SHP77 (cell line): ENCODE data around the gene NET1.
A peak's percentile ranks its signal among the peaks of the same experiment; 100 is the strongest.

Source experiments
- DNase-seq, 2 experiments: peaks; one replicate each; lab custom pipeline; 2025; lab: John Stamatoyannopoulos, UW

NET1 gene

GRCh38 chr10:5482016-5482415 lies 69.7 kb downstream of the NET1 start:
- no peak for DNase-seq

- DNase-seq: no peak
Measured at GRCh38 chr10:5484205-5484604, 71.8 kb downstream of the NET1 start.

DNA sequence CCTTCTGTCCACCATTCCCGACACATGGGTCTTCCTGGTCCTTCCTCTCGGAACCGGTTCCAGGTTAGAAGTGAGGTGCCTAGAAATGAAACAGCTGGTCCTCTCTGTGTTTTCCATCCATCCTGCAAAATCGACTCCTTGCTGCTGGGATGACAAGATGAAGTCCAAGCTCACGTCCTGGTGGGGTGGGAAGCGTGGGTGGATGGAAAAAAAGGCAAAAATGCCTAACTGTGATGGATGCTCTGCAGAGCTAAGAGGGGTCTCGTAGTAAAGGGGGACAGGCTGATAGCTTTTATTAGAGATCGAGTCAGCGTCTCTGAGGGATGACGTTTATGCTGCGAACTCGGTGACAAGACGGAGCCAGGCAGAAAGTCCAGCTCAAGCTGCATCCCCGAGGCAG lies 72.9 kb downstream of the NET1 start:
- no peak for DNase-seq

DNA sequence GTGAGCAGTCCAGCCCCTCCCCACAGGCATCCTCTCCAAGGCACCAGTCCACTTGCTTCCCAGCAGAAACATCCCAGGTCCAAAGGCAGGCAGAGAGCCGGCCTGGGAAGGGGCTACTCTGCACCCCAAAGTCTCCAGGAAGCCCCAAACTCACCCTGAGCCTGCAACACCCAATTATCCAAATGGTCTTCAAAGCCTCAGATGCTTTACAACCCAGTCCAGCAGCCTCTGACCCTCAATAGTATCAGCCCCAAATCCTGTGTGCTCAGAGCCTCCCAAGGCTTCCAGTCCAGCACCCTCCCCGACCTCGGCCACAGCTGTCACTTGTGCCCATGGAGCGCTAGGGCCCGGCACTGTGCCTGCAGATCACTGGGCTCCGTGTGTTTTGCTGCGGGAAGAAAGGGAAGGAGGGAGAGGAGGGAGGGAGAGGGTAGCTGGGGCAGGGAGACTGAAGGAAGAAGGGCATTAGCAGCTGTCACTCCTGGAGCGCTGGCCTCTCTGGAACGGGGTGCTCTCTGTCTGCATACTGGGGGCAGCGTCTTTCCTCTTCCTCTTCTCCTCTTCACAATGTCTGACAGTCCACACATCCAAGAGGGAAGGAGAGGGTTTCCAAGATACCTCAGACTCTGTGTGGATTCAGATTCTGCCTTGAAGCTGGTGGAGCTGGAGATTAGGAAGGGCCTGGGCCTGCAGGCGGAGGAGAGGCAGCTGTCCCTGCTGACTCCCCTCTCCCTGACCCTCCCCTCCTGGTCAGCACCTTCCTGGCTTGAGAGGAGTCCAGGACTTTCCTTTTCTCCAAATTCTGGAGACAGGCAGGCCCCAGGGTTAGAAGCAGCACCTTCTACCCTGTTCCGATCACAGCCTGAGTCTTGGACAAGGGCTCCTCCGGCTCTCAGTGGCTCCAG lies 73.8 kb downstream of the NET1 start:
- DNase-seq: no peak

GRCh38 chr10:5486853-5487235 lies 74.5 kb downstream of the NET1 start:
- no peak for DNase-seq

GRCh38 chr10:5488272-5489161 lies 76.2 kb downstream of the NET1 start:
- no peak for DNase-seq

DNA sequence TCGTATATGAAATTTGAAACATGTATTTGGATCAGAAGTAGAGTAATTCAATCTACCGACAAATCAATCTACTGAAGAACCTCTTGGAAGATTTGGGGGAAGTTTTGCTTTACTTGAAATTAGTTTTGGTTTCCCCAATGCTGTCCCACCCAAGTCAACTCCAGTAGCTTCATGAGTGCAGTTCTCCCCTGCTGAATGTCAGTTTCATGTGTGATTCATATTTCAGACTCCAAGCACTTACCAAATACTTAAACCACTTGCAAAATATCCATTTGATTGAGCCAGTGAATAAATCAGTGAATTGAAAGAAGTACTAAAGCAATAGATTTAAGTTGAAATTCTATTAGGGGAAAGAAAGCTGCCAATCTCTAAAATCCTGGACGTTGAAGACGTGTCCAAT lies 77.7 kb downstream of the NET1 start:
- DNase-seq: no peak

DNA sequence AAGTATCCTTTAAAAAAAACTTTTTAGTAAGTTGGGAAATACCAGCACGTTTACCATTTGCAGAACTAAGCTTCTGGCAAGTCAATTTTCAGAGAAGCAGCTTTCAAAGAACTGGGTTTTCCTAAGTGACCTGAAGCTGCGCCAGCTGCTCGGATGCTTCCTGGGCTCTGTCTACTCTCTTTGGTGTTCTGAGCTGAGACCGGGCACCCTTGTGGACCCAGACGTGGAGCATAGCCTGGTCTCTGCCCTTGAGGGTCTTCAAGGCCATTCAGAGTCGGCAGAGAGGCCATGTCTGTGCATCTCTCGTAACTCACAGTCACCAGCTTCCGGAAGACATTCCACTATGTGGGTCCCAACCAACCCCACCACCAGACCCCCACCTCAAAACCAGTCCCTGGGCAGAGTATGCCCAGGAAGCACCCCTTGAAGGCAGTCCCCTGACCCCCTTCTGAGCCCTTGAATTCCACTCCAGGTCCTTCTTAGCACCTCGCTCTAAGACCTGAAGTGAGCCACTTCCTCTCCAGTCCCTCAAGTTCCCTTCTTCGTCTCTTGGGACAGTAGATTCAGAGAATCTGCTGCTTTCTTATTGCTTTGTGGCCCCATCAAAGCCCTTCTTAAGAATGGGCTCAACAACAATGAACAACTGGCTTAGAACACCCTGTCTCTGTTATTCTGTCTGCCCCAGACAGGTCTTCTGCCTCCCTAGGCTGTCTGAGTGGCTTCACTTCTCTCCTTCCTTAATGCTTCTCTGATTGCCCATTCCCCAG lies 78.5 kb downstream of the NET1 start:
- DNase-seq: no peak

DNA sequence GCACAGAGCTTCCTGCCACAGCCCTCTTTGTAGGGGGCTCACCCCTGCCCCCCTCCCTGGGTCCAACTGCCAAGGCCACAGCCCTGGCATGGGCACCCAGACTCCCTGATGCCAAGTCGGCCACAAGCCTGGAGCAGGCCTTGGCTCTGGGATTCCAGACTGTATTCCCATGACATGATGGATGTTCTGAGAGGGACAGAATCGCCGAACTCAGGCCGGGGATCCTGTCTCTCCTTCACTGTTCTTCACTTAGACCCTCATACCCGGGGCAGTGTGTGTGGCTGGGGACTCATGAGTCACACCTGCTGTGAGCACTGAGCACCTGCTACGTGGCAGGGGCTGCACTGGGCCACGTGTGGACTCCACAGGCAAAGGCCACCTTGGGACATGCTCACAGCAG lies 79.1 kb downstream of the NET1 start:
- no peak for DNase-seq

DNA sequence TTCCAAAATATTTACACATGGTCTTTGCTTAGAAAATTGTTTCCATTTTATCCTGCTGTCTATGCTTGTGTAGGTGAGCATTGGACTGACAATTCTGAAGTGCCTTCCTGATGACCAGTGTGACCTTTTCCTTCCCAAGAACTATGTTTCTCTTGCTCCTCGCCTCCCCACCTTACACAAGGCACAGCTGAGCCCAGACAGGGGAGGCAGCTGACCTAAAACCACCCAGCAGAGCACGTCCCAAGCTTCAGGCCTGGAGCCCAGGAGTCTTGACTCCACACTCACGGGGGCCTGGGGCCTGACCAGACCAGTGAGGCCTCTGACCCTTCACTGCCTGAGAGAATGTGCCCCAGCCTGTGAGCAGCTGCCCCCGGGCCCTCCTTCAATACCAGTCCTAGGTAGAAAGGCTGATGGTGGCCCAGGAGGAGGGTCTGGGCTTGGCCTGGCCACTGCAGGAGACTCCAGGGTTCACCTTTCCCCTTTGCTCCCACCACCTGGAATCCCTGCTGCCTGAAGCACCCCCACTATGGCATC lies 80.0 kb downstream of the NET1 start:
- no peak for DNase-seq

- DNase-seq: no peak
Measured at GRCh38 chr10:5492929-5493576, 80.7 kb downstream of the NET1 start.

DNA sequence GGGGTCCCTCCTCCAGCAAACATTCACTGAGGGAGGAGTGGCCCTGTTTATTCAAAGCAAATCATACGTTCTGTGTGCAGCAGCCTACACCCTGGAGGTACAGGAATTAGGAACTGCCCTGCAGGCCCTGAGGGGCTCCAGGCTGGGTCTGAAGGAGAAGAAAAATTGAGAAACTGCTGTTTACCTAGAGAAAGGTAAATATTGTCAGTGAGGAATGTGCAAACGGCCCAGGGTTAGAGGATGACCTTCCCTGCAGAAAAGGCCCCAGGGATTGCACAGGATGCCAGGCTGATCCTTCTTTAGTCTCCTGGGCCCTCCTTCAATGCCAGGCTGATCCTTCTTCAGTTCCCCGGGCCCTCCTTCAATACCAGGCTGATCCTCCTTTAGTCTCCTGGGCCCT lies 81.3 kb downstream of the NET1 start:
- DNase-seq: no peak

DNA sequence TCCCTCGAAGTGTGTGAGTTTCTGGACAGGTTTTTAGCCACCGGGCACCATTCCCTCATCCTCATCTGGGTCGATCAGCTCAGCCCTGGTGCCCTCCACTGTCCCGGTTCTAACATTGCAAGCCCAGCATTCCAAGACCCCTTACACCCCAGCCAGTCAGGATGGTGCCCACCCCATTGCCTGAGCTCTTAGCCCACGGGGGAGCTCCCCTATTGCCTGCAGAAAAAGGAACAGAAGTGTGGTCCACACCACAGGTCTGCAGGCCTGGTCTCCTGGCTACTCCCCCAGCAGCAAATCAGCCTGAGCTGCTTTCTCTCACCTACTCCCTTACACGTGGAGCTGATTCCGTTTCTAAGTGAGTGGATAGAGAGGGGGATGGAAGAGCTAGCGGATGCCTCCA lies 82.3 kb downstream of the NET1 start:
- DNase-seq: no peak

GRCh38 chr10:5496261-5497250 lies 84.2 kb downstream of the NET1 start:
- no peak for DNase-seq

DNA sequence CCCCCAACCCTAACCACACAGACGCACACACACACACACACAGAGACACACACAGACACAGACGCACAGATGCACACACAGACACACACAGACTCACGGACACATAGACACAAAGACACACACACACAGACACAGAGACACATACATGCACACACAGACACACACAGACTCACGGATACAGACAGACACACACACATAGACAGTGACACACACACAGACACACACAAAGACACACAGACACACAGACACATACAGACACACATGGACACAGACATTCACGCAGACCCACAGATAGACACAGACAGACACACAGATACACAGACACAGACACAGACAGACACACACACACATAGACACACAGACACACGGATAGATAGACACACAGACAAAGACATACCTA lies 84.9 kb downstream of the NET1 start:
- no peak for DNase-seq

- peak in 1 of 2 experiments; percentile 46 for DNase-seq
Measured at GRCh38 chr10:5497948-5498730, 85.8 kb downstream of the NET1 start.

GRCh38 chr10:5498791-5499492 lies 86.6 kb downstream of the NET1 start:
- no peak for DNase-seq

GRCh38 chr10:5499493-5500140 lies 87.3 kb downstream of the NET1 start, which contains the start of gene CALML5:
Gene CALML5, minus strand, starts transcription at chr10:5499570. Its CDS starts 132 bp downstream, at chr10:5499438.
- DNase-seq: no peak
